Vagina (tissue), 2 donors: Measurements from ENCODE around the gene DDX49. TPM values are rescaled to one million over a fixed set of nuclear protein-coding genes. Genes with fewer than 3 reads are reported as not detected.
"Not testable (repeated sequence)": the region's sequence is repeated elsewhere in the genome, so short reads cannot be mapped to it uniquely, and the experiment has no call there.

ENCODE experiments used
- DNase-seq, 2 donors: peaks; one replicate each; pipeline ENCODE4 v3.0.0-alpha.2; 2017; ENCODE audit errors: extremely low spot score in 2 of 2
- H3K27ac ChIP-seq: fragments of 200-600 bp; sonication (generic); one replicate; pipeline ENCODE4 v1.5.1; 2019
- H3K27me3 ChIP-seq: fragments of 200-600 bp; sonication (generic); one replicate; pipeline ENCODE4 v1.5.1; 2019
- H3K36me3 ChIP-seq, 2 donors: fragments of 200-600 bp; sonication (generic); one replicate each; pipeline ENCODE4 v1.5.1; 2017 to 2019
- H3K4me1 ChIP-seq: fragments of 200-600 bp; sonication (generic); one replicate; pipeline ENCODE4 v1.5.1; 2019
- H3K4me3 ChIP-seq, 2 donors: fragments of 200-600 bp; sonication (generic); 1 replicate in 1 of 2; 2 replicates in 1 of 2; pipeline ENCODE4 v1.5.1; 2016 to 2019
- H3K9me3 ChIP-seq: fragments of 200-600 bp; sonication (generic); one replicate; pipeline ENCODE4 v1.5.1; 2019
- CTCF ChIP-seq, 3 experiments: fragments of 450-650 bp in 2 of 3; fragments of 200-600 bp in 1 of 3; sonication (generic) in 1 of 3; IDR thresholded peaks; one replicate each; pipeline ENCODE4 v1.5.1; 2017 to 2019; ENCODE audit warnings: antibody characterized with exemption in 3 of 3, mild to moderate bottlenecking in 2 of 3, moderate library complexity in 2 of 3
- POLR2A ChIP-seq, 2 donors: fragments of 450-650 bp; IDR thresholded peaks; one replicate each; pipeline ENCODE4 v1.6.1; 2017; ENCODE audit warnings: antibody characterized with exemption in 2 of 2, mild to moderate bottlenecking in 2 of 2, moderate library complexity in 2 of 2
- POLR2AphosphoS5 ChIP-seq, 2 donors: sonication (generic); formaldehyde crosslinking; IDR thresholded peaks; one replicate each; pipeline ENCODE4 v1.9.0; 2017; ENCODE audit warnings: antibody characterized with exemption in 2 of 2, mild to moderate bottlenecking in 2 of 2, low read depth in 1 of 2; ENCODE audit not compliant: insufficient read depth in 1 of 2
- intact Hi-C: fragments of 100-400 bp; cut with DNase I; formaldehyde crosslinking; loops from one replicate; pipeline ENCODE4 v1.15.1; 2023
- total RNA-seq: library from RNA; depleted of rRNA; stranded (reverse); fragments of >200 nt; gene quantifications from one replicate; pipeline ENCODE4 v1.2.3, GENCODE V29; 2016

The DDX49 gene
- total RNA-seq, 1 donor from 2014 or later, result 36.3 TPM

GRCh38 chr19:18951721-18952281 is 32.3 kb downstream of the DDX49 start:
- Histone ChIP-seq H3K9me3 (no peaks in the 10 kb centered on the region), H3K4me3 (no peak overlapping the region), H3K27me3 (no peaks in the 10 kb centered on the region), H3K36me3 (no peaks in the 10 kb centered on the region), H3K27ac (no peak overlapping the region), H3K4me1 (peaks cover 4% of the 10 kb centered on the region)
- TF ChIP-seq POLR2A (IDR thresholded peaks at IDR 0.05), result no peak
- no peak for TF ChIP-seq POLR2AphosphoS5 (IDR thresholded peaks at IDR 0.05; ENCODE audit: insufficient read depth in 1 of 2, low read depth in 1 of 2)
- no peak for TF ChIP-seq CTCF (IDR thresholded peaks at IDR 0.05)
- intact Hi-C loops, result no loop called here
- DNase-seq, result no peak

- H3K4me1 ChIP-seq, H3K9me3 ChIP-seq, H3K27me3 ChIP-seq, H3K36me3 ChIP-seq, H3K4me3 ChIP-seq, intact Hi-C loops, H3K27ac ChIP-seq, DNase-seq: not testable (repeated sequence)
Observed at GRCh38 chr19:18952364-18953003, 33.0 kb downstream of the DDX49 start.

GRCh38 chr19:18954094-18954493 is 34.6 kb downstream of the DDX49 start:
- no peaks in the 10 kb centered on the region for H3K27me3 ChIP-seq
- H3K4me1 ChIP-seq, result peaks cover 4% of the 10 kb centered on the region
- no peaks in the 10 kb centered on the region for H3K9me3 ChIP-seq
- H3K4me3 ChIP-seq, result no peak overlapping the region
- no peak for DNase-seq
- intact Hi-C loops, result no loop called here
- no peak overlapping the region for H3K27ac ChIP-seq
- TF ChIP-seq CTCF (IDR thresholded peaks at IDR 0.05) (no peak), POLR2AphosphoS5 (IDR thresholded peaks at IDR 0.05; ENCODE audit: insufficient read depth in 1 of 2, low read depth in 1 of 2) (no peak), POLR2A (IDR thresholded peaks at IDR 0.05) (no peak)
- no peaks in the 10 kb centered on the region for H3K36me3 ChIP-seq

- no peaks in the 10 kb centered on the region for H3K9me3 ChIP-seq
- TF ChIP-seq CTCF (IDR thresholded peaks at IDR 0.05), result no peak
- no peak for TF ChIP-seq POLR2A (IDR thresholded peaks at IDR 0.05)
- TF ChIP-seq POLR2AphosphoS5 (IDR thresholded peaks at IDR 0.05; ENCODE audit: insufficient read depth in 1 of 2, low read depth in 1 of 2), result no peak
- intact Hi-C loops, result no loop called here
Observed at GRCh38 chr19:18955042-18955441, 35.5 kb downstream of the DDX49 start.

GRCh38 chr19:18960370-18960769 is 40.9 kb downstream of the DDX49 start:
- H3K4me3 ChIP-seq, result no peak overlapping the region
- DNase-seq, result no peak
- no peak for TF ChIP-seq POLR2AphosphoS5 (IDR thresholded peaks at IDR 0.05; ENCODE audit: insufficient read depth in 1 of 2, low read depth in 1 of 2)
- TF ChIP-seq CTCF (IDR thresholded peaks at IDR 0.05), result no peak
- TF ChIP-seq POLR2A (IDR thresholded peaks at IDR 0.05), result no peak
- no peaks in the 10 kb centered on the region for H3K36me3 ChIP-seq
- H3K9me3 ChIP-seq, result no peaks in the 10 kb centered on the region
- H3K27me3 ChIP-seq, result no peaks in the 10 kb centered on the region
- H3K27ac ChIP-seq, result no peak overlapping the region
- peaks cover 3% of the 10 kb centered on the region for H3K4me1 ChIP-seq
- intact Hi-C loops, result no loop called here

More at GRCh38 chr19:18955042-18955441, 35.5 kb downstream of the DDX49 start:
- Histone ChIP-seq H3K4me1 (peaks cover 4% of the 10 kb centered on the region), H3K27ac (no peak overlapping the region), H3K4me3 (no peak overlapping the region), H3K27me3 (no peaks in the 10 kb centered on the region), H3K36me3 (no peaks in the 10 kb centered on the region)
- no peak for DNase-seq
